ENCODE results near the gene FANCI.

DNA sequence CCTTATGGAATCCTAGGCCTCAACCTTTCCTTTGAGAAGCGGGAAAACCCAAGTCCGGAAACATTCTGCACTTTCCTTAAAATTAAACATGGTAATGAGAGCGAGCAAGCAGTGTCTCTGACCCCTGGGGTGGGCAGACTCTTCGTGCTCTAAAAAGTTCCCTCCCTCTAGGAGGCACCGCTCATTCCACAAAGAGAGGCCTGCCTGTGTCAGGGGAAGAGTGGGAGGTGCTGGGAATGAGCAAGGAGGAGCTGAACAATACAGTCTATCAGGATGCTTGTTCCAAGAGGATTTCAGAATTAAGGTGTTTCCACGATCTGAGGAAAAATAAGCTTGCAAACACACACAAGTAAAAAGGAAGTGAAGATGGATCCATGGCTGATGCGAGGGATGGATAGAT, 16.4 kb upstream of the FANCI start:
- TF ChIP-seq, protein P1, sequence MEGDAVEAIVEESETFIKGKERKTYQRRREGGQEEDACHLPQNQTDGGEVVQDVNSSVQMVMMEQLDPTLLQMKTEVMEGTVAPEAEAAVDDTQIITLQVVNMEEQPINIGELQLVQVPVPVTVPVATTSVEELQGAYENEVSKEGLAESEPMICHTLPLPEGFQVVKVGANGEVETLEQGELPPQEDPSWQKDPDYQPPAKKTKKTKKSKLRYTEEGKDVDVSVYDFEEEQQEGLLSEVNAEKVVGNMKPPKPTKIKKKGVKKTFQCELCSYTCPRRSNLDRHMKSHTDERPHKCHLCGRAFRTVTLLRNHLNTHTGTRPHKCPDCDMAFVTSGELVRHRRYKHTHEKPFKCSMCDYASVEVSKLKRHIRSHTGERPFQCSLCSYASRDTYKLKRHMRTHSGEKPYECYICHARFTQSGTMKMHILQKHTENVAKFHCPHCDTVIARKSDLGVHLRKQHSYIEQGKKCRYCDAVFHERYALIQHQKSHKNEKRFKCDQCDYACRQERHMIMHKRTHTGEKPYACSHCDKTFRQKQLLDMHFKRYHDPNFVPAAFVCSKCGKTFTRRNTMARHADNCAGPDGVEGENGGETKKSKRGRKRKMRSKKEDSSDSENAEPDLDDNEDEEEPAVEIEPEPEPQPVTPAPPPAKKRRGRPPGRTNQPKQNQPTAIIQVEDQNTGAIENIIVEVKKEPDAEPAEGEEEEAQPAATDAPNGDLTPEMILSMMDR (IDR thresholded peaks at IDR 0.05), result no peak
- TF ChIP-seq EP300 (IDR thresholded peaks at IDR 0.05) (no peak), POLR2A (IDR thresholded peaks at IDR 0.05) (no peak), POLR2AphosphoS5 (IDR thresholded peaks at IDR 0.05) (no peak)
